Spleen (tissue), 11 donors: ENCODE results near the gene GNAZ. TPM values are rescaled to one million over a fixed set of nuclear protein-coding genes. Genes with fewer than 3 reads are reported as not detected.

Experiments
- DNase-seq: peaks from one replicate; pipeline ENCODE4 v3.0.0-alpha.2; 2020
- H3K27ac ChIP-seq, 8 donors: fragments of 200-600 bp; sonication (generic) in 7 of 8; 1 replicate in 4 of 8; 2 replicates in 4 of 8; pipeline versions ENCODE4 v1.5.0 to v1.8.0; 2016 to 2021; ENCODE audit warnings: inconsistent platforms in 4 of 8, mild to moderate bottlenecking in 4 of 8, moderate library complexity in 1 of 8
- H3K27me3 ChIP-seq, 7 donors: fragments of 200-600 bp; sonication (generic) in 6 of 7; replicated peaks in 1 of 7; 1 replicate in 4 of 7; 2 replicates in 3 of 7; pipeline versions ENCODE4 v1.5.0 to v1.8.0; 2016 to 2021; ENCODE audit warnings: inconsistent platforms in 3 of 7, mild to moderate bottlenecking in 1 of 7
- H3K36me3 ChIP-seq, 6 donors: fragments of 200-600 bp; sonication (generic) in 5 of 6; 1 replicate in 4 of 6; 2 replicates in 2 of 6; pipeline versions ENCODE4 v1.5.0 to v1.8.0; 2016 to 2021; ENCODE audit warnings: inconsistent platforms in 2 of 6
- H3K4me1 ChIP-seq, 6 donors: fragments of 200-600 bp; sonication (generic) in 5 of 6; 1 replicate in 3 of 6; 2 replicates in 3 of 6; pipeline versions ENCODE4 v1.5.0 to v1.8.0; 2016 to 2021; ENCODE audit warnings: inconsistent platforms in 3 of 6
- H3K4me3 ChIP-seq, 8 donors: fragments of 200-600 bp; sonication (generic) in 7 of 8; 1 replicate in 4 of 8; 2 replicates in 4 of 8; pipeline versions ENCODE4 v1.5.0 to v1.8.0; 2016 to 2021; ENCODE audit warnings: inconsistent platforms in 4 of 8, mild to moderate bottlenecking in 4 of 8, moderate library complexity in 2 of 8
- H3K9me3 ChIP-seq, 8 donors: fragments of 200-600 bp; sonication (generic) in 7 of 8; 1 replicate in 4 of 8; 2 replicates in 4 of 8; pipeline versions ENCODE4 v1.5.0 to v1.8.0; 2016 to 2021; ENCODE audit warnings: inconsistent platforms in 4 of 8
- POLR2A ChIP-seq, 3 donors: fragments of 450-650 bp; IDR thresholded peaks; one replicate each; pipeline ENCODE4 v1.5.1; 2017; ENCODE audit warnings: antibody characterized with exemption in 3 of 3, mild to moderate bottlenecking in 1 of 3
- POLR2AphosphoS5 ChIP-seq, 3 donors: sonication (generic); formaldehyde crosslinking; IDR thresholded peaks; one replicate each; pipeline ENCODE4 v1.5.1; 2017; ENCODE audit warnings: antibody characterized with exemption in 3 of 3
- WGBS, 5 donors: extraction: QIAGEN DNeasy Blood & Tissue Kit in 3 of 5; methylation state at CpG; one replicate each; pipeline versions ENCODE4 v1.1.5 to v1.1.7; 2013 to 2018; 5-methylcytosine and 5-hydroxymethylcytosine counted together
- intact Hi-C: fragments of 100-400 bp; cut with DNase I; formaldehyde crosslinking; loops from one replicate; pipeline ENCODE4 v1.15.0; 2023; ENCODE audit warnings: low total_unique reads
- polyA plus RNA-seq, 3 donors: library from polyadenylated mRNA; stranded (reverse); fragments of 200-250 nt; gene quantifications; one replicate each; pipeline ENCODE4 v1.2.1, GENCODE V29; 2013
- total RNA-seq, 7 donors: library from RNA; depleted of rRNA in 3 of 7; stranded (reverse); fragments of >200 nt in 3 of 7; fragmentation: NEBNext Ultra II Directional in 4 of 7; extraction: Animal tissue kit (Norgen Biotek cat#: 25700) in 4 of 7; gene quantifications; one replicate each; pipeline versions ENCODE4 v1.1.0 to v1.2.1, GENCODE V29; 2016 to 2021
- TF ChIP-seq, protein P1 (sequence below), 11 experiments: fragments of 200-600 bp in 7 of 11; fragments of 450-650 bp in 4 of 11; sonication (generic) in 4 of 11; IDR thresholded peaks in 8 of 11; conservative IDR thresholded peaks in 3 of 11; 1 replicate in 7 of 11; 2 replicates in 4 of 11; pipeline versions ENCODE4 v1.4.0 to v1.8.0; 2016 to 2021; ENCODE audit warnings: antibody characterized with exemption in 11 of 11, inconsistent platforms in 4 of 11, mild to moderate bottlenecking in 1 of 11
- donor health status: healthy with polysubstance abuse.
- donor health status: DM: no; HTN: no; CAD: no; lungs with moderate emphysema.
- donor health status: DM: no; HTN: no; CAD: no.
- donor health status: Bipolar disorder and iron deficiency.
- donor health status: healthy.
- donor health status: DM: no; HTN: no; CAD: no.
- donor health status: DM: yes; HTN: yes; CAD: no.

Gene GNAZ
- total and polyA plus RNA-seq, 10 donors = 2.3 to 11.8 (median 6.8) TPM

DNA sequence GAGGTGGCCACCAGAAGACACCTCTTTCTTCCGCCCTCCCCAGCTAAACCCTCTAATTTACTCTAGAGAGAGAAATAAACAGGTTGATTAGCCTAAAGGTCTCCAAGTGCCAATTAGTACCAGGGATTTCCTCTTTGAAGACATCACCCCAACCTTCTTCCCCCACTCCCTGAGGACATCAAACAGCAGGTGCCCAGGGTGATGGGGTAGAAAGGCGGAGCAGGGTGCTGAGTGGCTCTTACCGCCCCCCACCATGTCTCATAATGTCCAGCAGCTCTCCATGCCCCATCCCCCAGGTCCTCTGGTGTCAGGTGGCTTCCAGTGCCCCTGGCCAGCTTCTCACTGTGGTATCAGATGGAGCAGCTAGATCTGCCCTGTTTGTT, 5.3 kb upstream of the GNAZ start:
- H3K27ac ChIP-seq = no peak overlapping the region
- H3K27me3 ChIP-seq = peaks cover 0 to 15% (median 0%) of the 10 kb centered on the region in 7 donors
- H3K4me1 ChIP-seq = peaks cover 6 to 23% (median 9%) of the 10 kb centered on the region in 6 donors
- WGBS, 5 donors = 90 to 100% (median 97%) methylated on average over 3 of the region's 3 CpGs
- intact Hi-C loops = no loop called here
- H3K4me3 ChIP-seq = no peak overlapping the region
- H3K9me3 ChIP-seq = no peaks in the 10 kb centered on the region
- TF ChIP-seq POLR2A (IDR thresholded peaks at IDR 0.05) (no peak), POLR2AphosphoS5 (IDR thresholded peaks at IDR 0.05) (no peak)
- TF ChIP-seq, protein P1, sequence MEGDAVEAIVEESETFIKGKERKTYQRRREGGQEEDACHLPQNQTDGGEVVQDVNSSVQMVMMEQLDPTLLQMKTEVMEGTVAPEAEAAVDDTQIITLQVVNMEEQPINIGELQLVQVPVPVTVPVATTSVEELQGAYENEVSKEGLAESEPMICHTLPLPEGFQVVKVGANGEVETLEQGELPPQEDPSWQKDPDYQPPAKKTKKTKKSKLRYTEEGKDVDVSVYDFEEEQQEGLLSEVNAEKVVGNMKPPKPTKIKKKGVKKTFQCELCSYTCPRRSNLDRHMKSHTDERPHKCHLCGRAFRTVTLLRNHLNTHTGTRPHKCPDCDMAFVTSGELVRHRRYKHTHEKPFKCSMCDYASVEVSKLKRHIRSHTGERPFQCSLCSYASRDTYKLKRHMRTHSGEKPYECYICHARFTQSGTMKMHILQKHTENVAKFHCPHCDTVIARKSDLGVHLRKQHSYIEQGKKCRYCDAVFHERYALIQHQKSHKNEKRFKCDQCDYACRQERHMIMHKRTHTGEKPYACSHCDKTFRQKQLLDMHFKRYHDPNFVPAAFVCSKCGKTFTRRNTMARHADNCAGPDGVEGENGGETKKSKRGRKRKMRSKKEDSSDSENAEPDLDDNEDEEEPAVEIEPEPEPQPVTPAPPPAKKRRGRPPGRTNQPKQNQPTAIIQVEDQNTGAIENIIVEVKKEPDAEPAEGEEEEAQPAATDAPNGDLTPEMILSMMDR (IDR thresholded peaks at IDR 0.05 in 8 of 11, conservative IDR thresholded peaks at IDR 0.05 in 3 of 11) = no peak
- DNase-seq = peak; percentile 43
- no peaks in the 10 kb centered on the region for H3K36me3 ChIP-seq

DNA sequence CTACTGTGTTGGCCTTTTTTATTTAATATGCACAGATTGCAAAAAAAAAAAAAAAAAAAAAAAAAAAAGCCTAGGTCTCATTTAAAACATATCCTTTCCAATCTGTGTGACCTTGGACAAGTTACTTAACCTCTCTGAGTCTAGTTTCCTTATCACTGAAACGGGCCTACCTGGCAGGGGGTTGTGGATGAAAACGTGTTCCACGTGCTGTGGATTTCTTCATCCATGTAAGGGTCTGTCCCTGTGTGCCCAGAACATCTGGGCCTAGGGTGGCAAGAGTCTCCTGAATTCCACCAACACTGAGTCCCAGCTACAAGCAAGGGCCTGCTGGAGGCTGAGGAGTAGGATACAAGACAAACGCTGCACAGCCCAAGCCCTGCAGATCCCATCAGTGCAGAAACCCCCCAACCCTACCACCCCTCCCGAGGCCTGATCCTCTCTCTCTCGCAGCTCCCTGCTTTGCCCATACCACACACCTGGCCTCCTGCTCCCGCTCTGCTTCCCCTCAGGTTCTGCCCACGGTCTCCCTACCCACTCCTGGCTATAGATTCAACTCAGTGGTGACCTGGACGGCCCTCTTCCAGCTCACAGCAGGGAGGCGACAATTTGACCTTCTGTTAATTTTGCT, 4.7 kb upstream of the GNAZ start:
- no peak for TF ChIP-seq POLR2A (IDR thresholded peaks at IDR 0.05)
- TF ChIP-seq POLR2AphosphoS5 (IDR thresholded peaks at IDR 0.05) = no peak
- TF ChIP-seq, protein P1 (IDR thresholded peaks at IDR 0.05 in 8 of 11, conservative IDR thresholded peaks at IDR 0.05 in 3 of 11) = no peak
- peak; percentile 57 for DNase-seq
- Histone ChIP-seq H3K4me3 (no peak overlapping the region), H3K4me1 (peaks cover 6 to 26% (median 11%) of the 10 kb centered on the region in 6 donors), H3K27me3 (peaks cover 0 to 18% (median 1%) of the 10 kb centered on the region in 7 donors), H3K27ac (no peak overlapping the region), H3K36me3 (no peaks in the 10 kb centered on the region), H3K9me3 (no peaks in the 10 kb centered on the region)
- intact Hi-C loops = no loop called here
- 77 to 84% (median 82%) methylated on average over 10 of the region's 10 CpGs for WGBS, 5 donors

DNA sequence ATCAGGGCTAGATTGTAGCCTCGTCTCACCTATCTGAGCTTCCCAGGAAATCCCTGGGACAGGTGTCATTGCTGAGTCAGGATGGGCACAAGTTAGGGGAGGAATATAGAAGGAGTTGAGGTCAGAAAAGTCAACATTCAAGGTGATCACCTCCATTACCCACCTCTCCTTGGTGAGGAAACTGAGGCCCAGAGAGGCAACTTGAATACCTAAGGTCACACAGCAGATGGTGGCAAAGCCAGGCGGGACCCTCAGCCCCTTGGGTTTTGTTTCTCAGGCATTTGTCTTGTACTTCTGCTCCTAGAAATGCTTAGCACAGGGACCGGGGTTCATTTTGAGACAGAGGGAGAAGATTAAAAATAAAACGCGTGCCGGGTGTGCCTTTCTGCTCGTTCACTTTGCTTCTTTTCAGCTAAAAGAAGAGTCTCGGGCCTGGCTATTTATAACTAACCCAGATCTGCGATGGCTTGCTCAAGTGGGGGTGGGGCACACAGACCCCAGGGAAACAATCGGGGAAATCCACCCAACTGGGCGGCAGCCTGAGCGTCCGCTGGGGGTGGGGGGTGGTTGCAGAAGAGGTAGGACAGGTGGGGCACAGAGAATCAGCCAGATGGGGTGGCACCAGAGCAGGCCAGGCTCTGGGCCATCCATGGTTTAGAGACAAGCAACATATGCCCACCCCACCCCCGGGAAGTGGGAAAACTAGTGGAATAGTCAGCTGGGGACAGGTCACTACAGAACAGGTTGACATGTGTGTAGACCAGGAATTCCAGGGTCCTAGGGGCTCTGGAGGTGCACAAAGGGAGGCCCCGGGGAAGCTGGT, 3.9 kb upstream of the GNAZ start:
- H3K9me3 ChIP-seq = no peaks in the 10 kb centered on the region

More for the DNA sequence above, 3.9 kb upstream of the GNAZ start:
- H3K27me3 ChIP-seq = peaks cover 0 to 26% (median 4%) of the 10 kb centered on the region in 7 donors
- H3K4me1 ChIP-seq = peaks cover 8 to 34% (median 20%) of the 10 kb centered on the region in 6 donors
- TF ChIP-seq, protein P1 (IDR thresholded peaks at IDR 0.05 in 8 of 11, conservative IDR thresholded peaks at IDR 0.05 in 3 of 11) = no peak
- no peak for TF ChIP-seq POLR2AphosphoS5 (IDR thresholded peaks at IDR 0.05)
- TF ChIP-seq POLR2A (IDR thresholded peaks at IDR 0.05) = no peak
- no peaks in the 10 kb centered on the region for H3K36me3 ChIP-seq
- no peak overlapping the region for H3K4me3 ChIP-seq
- peak; percentile 41 for DNase-seq
- intact Hi-C loops = no loop called here
- no peak overlapping the region for H3K27ac ChIP-seq
- 82 to 88% (median 88%) methylated on average over 15 of the region's 15 CpGs for WGBS, 5 donors
